Trophoblast cell (in vitro differentiated cells and primary cell): ENCODE measurements around the gene WBP1.
"Not testable (repeated sequence)": the region's sequence is repeated elsewhere in the genome, so short reads cannot be mapped to it uniquely, and the experiment has no call there.

Experiments used
- DNase-seq, 2 donors: peaks; one replicate each; pipeline ENCODE4 v3.0.0-alpha.2; 2016
- H2AFZ ChIP-seq: 2 replicates; pipeline ENCODE4 v1.6.1; 2013; ENCODE audit warnings: low read length, moderate library complexity, mild to moderate bottlenecking; ENCODE audit not compliant: insufficient read depth, poor library complexity
- H2AK5ac ChIP-seq: 2 replicates; pipeline ENCODE4 v1.6.1; 2013; ENCODE audit warnings: mild to moderate bottlenecking, low read length
- H2BK120ac ChIP-seq: 2 replicates; pipeline ENCODE4 v1.6.1; 2013; ENCODE audit warnings: low read length, mild to moderate bottlenecking, moderate library complexity; ENCODE audit not compliant: insufficient read depth, poor library complexity
- H2BK12ac ChIP-seq: 2 replicates; pipeline ENCODE4 v1.6.1; 2013; ENCODE audit warnings: mild to moderate bottlenecking, low read length, moderate library complexity
- H2BK5ac ChIP-seq: 2 replicates; pipeline ENCODE4 v1.6.1; 2013; ENCODE audit warnings: low read length, low read depth, moderate library complexity, mild to moderate bottlenecking; ENCODE audit not compliant: poor library complexity
- H3K14ac ChIP-seq: 2 replicates; pipeline ENCODE4 v1.6.1; 2013; ENCODE audit warnings: mild to moderate bottlenecking, low read length
- H3K18ac ChIP-seq: 2 replicates; pipeline ENCODE4 v1.6.1; 2013; ENCODE audit warnings: mild to moderate bottlenecking, low read length
- H3K23ac ChIP-seq: 2 replicates; pipeline ENCODE4 v1.6.1; 2013; ENCODE audit warnings: low read length
- H3K27ac ChIP-seq: 2 replicates; pipeline ENCODE4 v1.5.1; 2013; ENCODE audit warnings: low read depth, mild to moderate bottlenecking, inconsistent platforms, low read length, moderate library complexity
- H3K27me3 ChIP-seq: 2 replicates; pipeline ENCODE4 v1.6.1; 2013; ENCODE audit warnings: inconsistent platforms, mild to moderate bottlenecking, low read length, moderate library complexity; ENCODE audit not compliant: insufficient read depth
- H3K36me3 ChIP-seq, 2 experiments: 1 replicate in 1 of 2; 2 replicates in 1 of 2; pipeline ENCODE4 v1.6.1; 2013; ENCODE audit warnings: low read length in 2 of 2, mild to moderate bottlenecking in 2 of 2, moderate library complexity in 1 of 2; ENCODE audit not compliant: insufficient read depth in 2 of 2, control insufficient read depth in 1 of 2
- H3K4ac ChIP-seq: 2 replicates; pipeline ENCODE4 v1.6.1; 2013; ENCODE audit warnings: low read depth, mild to moderate bottlenecking, low read length, moderate library complexity
- H3K4me1 ChIP-seq, 2 experiments: 1 replicate in 1 of 2; 2 replicates in 1 of 2; pipeline ENCODE4 v1.6.1; 2013; ENCODE audit warnings: low read length in 2 of 2, mild to moderate bottlenecking in 2 of 2, moderate library complexity in 1 of 2; ENCODE audit not compliant: insufficient read depth in 2 of 2, control insufficient read depth in 1 of 2
- H3K4me2 ChIP-seq: 2 replicates; pipeline ENCODE4 v1.6.1; 2013; ENCODE audit warnings: inconsistent platforms, mild to moderate bottlenecking, low read length, moderate library complexity
- H3K4me3 ChIP-seq: 2 replicates; pipeline ENCODE4 v1.5.1; 2013; ENCODE audit warnings: mild to moderate bottlenecking, low read depth, low read length, inconsistent platforms
- H3K79me1 ChIP-seq: one replicate; pipeline ENCODE4 v1.6.1; 2013; ENCODE audit warnings: low read length
- H3K79me2 ChIP-seq: 2 replicates; pipeline ENCODE4 v1.6.1; 2013; ENCODE audit warnings: low read length, mild to moderate bottlenecking; ENCODE audit not compliant: control insufficient read depth, insufficient read depth, poor library complexity
- H3K9ac ChIP-seq: 2 replicates; pipeline ENCODE4 v1.6.1; 2013; ENCODE audit warnings: mild to moderate bottlenecking, low read length
- H3K9me3 ChIP-seq: 2 replicates; pipeline ENCODE4 v1.6.1; 2013; ENCODE audit warnings: low read depth, mild to moderate bottlenecking, control low read depth, inconsistent platforms, low read length; ENCODE audit not compliant: insufficient read depth
- H4K12ac ChIP-seq: 2 replicates; pipeline ENCODE4 v1.6.1; 2013; ENCODE audit warnings: low read depth, mild to moderate bottlenecking, low read length, moderate library complexity
- H4K8ac ChIP-seq: 2 replicates; pipeline ENCODE4 v1.6.1; 2013; ENCODE audit warnings: low read depth, mild to moderate bottlenecking, low read length, moderate library complexity
- H4K91ac ChIP-seq: one replicate; pipeline ENCODE4 v1.6.1; 2013; ENCODE audit warnings: low read depth, mild to moderate bottlenecking, low read length, moderate library complexity
- WGBS: extraction: QIAGEN DNeasy Blood & Tissue Kit; methylation state at CpG from one replicate; pipeline ENCODE4 v1.1.7; 2013; ENCODE audit warnings: missing lambda C conversion rate; ENCODE audit not compliant: insufficient read length, insufficient coverage; ENCODE audit errors: extremely low coverage; 5-methylcytosine and 5-hydroxymethylcytosine counted together

The WBP1 gene

DNA sequence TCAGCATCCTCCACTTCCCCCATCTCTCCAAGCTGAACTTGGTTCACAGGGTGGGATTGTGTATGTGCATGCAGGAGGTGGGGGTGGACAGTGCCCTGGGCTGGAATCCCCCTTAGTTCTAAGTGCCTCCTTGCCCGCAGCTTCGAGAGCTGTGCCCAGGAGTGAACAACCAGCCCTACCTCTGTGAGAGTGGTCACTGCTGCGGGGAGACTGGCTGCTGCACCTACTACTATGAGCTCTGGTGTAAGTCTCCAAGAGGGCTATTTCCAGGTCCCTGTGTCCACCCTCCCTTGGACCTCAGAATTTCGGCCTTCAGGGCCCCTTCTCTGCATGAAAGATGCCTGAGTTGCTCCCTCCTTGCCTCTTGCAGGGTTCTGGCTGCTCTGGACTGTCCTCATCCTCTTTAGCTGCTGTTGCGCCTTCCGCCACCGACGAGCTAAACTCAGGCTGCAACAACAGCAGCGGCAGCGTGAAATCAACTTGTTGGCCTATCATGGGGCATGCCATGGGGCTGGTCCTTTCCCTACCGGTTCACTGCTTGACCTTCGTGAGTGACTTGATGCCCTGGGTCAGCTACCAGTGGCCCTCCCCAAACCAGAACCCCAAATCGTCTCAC, 1.4 kb downstream of the WBP1 start:
- not testable (repeated sequence) for H3K14ac ChIP-seq, H3K27ac ChIP-seq, H3K23ac ChIP-seq, H4K91ac ChIP-seq, H2BK120ac ChIP-seq, H2AFZ ChIP-seq, H3K9me3 ChIP-seq, H2BK12ac ChIP-seq, H3K27me3 ChIP-seq, H3K4me3 ChIP-seq, H2BK5ac ChIP-seq, H3K18ac ChIP-seq, DNase-seq
- Histone ChIP-seq H3K9ac (peak overlapping the region; percentile 5), H4K8ac (peak overlapping the region; percentile 23), H2AK5ac (peak overlapping the region; percentile 30), H3K4me1 (peaks cover 11 to 19% of the 10 kb centered on the region in 2 experiments), H3K36me3 (peaks cover 34% of the 10 kb centered on the region in 2 experiments), H3K79me2 (peaks cover 14% of the 10 kb centered on the region), H3K79me1 (peaks cover 16% of the 10 kb centered on the region), H4K12ac (peak overlapping the region; percentile 55), H3K4me2 (peak overlapping the region; percentile 78), H3K4ac (peak overlapping the region; percentile 28)
- WGBS = 100% methylated on average over 1 of the region's 13 CpGs

GRCh38 chr2:74460187-74460586, 1.9 kb downstream of the WBP1 start:
- peaks cover 19% of the 10 kb centered on the region for H3K79me2 ChIP-seq
- H3K9ac ChIP-seq, H4K12ac ChIP-seq, H3K23ac ChIP-seq, H3K27ac ChIP-seq, H3K4me3 ChIP-seq, H2AFZ ChIP-seq, H3K4me2 ChIP-seq, H3K4ac ChIP-seq, H2AK5ac ChIP-seq, H4K91ac ChIP-seq, H4K8ac ChIP-seq, DNase-seq, H3K27me3 ChIP-seq, H3K14ac ChIP-seq, H3K18ac ChIP-seq, H3K9me3 ChIP-seq, H2BK120ac ChIP-seq, H2BK12ac ChIP-seq, H2BK5ac ChIP-seq: not testable (repeated sequence)
- WGBS = no CpG with 5 or more reads among the region's 10 CpGs
- H3K36me3 ChIP-seq = peaks cover 34 to 36% of the 10 kb centered on the region in 2 experiments
- H3K4me1 ChIP-seq = peaks cover 11 to 18% of the 10 kb centered on the region in 2 experiments
- peaks cover 21% of the 10 kb centered on the region for H3K79me1 ChIP-seq

DNA sequence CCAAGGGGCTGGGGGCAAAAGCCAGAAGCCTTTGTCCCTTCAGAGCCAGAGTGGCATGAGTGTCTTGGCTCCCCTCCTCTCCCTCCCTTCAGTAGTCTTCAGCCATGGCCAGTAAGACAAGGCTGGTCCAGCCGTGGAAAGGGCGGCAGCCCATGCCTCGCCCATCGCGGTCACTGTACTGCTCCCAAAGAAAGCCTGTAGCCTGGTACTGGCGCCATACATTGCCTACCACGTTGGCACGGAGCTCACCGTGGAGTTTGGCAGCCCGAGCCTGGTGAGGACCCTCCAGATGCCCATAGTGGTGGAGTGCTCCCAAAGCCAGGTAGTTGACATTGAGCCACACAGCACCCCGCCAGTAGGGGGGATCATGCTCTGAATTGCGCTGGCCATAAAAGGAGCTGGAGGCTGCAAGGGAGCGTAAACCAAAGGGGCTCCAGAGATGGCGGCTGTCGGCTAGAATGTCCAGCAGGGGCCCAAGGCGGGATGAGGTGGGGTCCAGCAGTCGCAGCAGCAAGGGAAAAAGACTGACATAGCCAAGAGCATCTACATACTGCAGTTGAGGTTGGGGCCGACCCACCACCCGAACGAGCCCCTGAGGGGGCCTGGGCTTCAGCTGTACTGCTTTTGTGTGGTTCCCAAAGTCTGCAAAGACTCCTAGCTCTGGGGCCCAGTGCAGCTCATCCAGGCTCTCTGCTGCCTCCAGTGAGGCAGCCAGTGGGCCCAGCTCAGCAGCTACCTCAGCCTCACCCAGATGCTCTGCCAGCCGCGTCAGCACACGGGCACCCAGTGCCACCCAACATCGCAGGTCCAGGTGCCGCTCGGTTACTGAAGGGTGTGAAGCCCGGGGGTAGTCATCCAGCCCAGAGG, 3.2 kb downstream of the WBP1 start:
- Histone ChIP-seq H2BK5ac (no peak overlapping the region), H3K79me2 (peaks cover 19% of the 10 kb centered on the region), H4K12ac (no peak overlapping the region), H3K4me3 (no peak overlapping the region), H2BK12ac (no peak overlapping the region), H4K91ac (no peak overlapping the region), H2AFZ (no peak overlapping the region), H2BK120ac (no peak overlapping the region), H3K36me3 (peaks cover 34 to 36% of the 10 kb centered on the region in 2 experiments), H3K9me3 (peaks cover 5% of the 10 kb centered on the region), H2AK5ac (no peak overlapping the region), H3K14ac (no peak overlapping the region), H3K18ac (no peak overlapping the region), H3K9ac (no peak overlapping the region), H3K27me3 (no peaks in the 10 kb centered on the region), H3K4me2 (no peak overlapping the region), H3K4me1 (peaks cover 6 to 12% of the 10 kb centered on the region in 2 experiments), H3K23ac (no peak overlapping the region), H3K27ac (no peak overlapping the region), H4K8ac (no peak overlapping the region), H3K79me1 (peaks cover 21% of the 10 kb centered on the region), H3K4ac (no peak overlapping the region)
- WGBS = no CpG with 5 or more reads among the region's 27 CpGs
- DNase-seq = no peak

DNA sequence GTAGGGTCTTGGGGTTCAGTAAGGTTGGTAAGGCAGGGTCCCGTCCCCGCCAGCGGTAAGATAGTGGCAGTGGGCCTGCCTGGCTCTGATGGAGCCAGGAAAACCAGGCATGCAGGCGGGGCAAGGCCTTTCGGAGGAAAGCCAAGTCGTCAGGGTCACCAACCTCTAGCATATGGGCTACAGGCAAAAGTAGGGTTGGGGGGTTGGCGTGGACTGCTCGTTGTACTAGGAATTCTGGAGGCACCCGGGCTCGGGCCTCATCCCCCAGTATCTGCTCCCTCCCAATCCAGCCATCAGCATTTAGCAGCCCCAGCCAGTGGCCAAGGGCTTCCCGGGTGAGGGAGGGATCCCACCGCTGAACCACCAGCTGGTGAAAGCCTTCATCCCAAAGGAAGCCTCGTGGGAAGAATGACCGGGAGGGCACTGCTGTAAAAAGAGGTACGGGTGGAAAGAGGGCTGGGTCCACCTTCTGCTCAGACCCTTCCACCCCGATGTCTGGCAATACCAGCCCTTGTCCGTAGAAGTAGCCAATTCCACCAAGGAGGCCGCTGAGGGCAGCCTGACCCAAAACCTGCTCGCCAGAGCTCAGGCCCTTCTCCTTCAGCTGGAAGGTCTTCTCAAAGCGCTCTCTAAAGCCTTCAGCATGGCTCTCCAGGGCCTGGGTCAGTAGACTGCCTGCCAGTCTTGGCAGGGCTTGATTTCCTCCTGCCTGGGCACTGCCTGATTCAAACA, 4.0 kb downstream of the WBP1 start:
- DNase-seq = no peak
- Histone ChIP-seq H4K12ac (no peak overlapping the region), H3K18ac (no peak overlapping the region), H3K79me1 (peaks cover 19% of the 10 kb centered on the region), H3K23ac (no peak overlapping the region), H3K4ac (no peak overlapping the region), H4K91ac (no peak overlapping the region), H2AFZ (no peak overlapping the region), H2AK5ac (no peak overlapping the region), H4K8ac (no peak overlapping the region), H3K9me3 (peaks cover 5% of the 10 kb centered on the region), H3K27me3 (no peaks in the 10 kb centered on the region), H2BK5ac (no peak overlapping the region), H2BK120ac (no peak overlapping the region), H3K4me1 (peaks cover 6 to 12% of the 10 kb centered on the region in 2 experiments), H3K9ac (no peak overlapping the region), H3K4me3 (no peak overlapping the region), H3K79me2 (peaks cover 19% of the 10 kb centered on the region), H3K14ac (no peak overlapping the region), H3K4me2 (no peak overlapping the region), H3K36me3 (peaks cover 34 to 36% of the 10 kb centered on the region in 2 experiments), H3K27ac (no peak overlapping the region), H2BK12ac (no peak overlapping the region)
- WGBS = no CpG with 5 or more reads among the region's 20 CpGs
